ENCODE measurements around the gene VMAC.

Gene VMAC

DNA sequence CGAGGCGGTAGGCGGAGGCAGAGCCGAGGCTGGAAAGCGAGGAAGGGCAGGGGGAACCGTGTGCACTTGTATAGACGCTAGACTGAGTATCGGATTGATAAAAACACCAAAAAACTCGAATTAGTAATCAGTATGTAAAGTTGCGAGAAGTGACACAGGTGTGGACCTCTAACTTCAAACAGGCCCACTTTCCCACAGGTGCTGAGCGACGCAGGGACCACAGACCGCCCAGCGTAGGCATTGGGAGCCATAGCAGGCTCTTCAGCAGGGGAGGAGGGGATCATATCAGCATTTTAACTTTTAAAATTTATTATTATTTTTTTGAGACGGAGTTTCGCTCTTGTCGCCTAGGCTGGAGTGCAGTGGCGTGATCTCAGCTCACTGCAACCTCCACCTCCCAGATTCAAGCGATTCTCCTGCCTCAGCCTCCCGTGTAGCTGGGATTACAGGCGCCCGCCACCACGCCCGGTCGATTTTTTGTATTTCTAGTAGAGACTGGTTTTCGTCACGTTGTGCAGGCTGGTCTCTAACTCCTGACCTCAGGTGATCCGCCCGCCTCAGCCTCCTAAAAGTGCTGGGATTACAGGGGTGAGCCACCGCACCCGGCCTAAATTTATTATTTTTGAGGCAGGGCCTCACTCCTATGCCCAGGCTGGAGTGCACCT is 574 bp downstream of the VMAC start:
- no peak for DNase-seq

DNA sequence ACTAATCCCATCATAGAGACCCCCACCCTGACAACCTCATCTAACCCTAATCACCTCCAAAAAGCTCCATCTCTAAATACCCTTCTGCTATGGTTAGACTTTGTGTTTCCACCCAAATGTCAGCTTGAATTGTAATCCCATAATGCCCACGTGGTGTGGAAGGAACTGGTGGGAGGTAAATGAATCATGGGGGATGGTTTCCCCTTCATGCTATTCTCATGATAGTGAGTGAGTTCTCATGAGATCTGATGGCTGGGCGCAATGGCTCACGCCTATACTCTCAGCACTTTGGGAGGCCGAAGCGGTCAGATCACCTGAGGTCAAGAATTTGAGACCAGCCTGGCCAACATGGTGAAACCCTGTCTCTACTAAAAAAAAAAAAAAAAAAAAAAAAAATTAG is 2.6 kb downstream of the VMAC start:
- no peak for DNase-seq

DNA sequence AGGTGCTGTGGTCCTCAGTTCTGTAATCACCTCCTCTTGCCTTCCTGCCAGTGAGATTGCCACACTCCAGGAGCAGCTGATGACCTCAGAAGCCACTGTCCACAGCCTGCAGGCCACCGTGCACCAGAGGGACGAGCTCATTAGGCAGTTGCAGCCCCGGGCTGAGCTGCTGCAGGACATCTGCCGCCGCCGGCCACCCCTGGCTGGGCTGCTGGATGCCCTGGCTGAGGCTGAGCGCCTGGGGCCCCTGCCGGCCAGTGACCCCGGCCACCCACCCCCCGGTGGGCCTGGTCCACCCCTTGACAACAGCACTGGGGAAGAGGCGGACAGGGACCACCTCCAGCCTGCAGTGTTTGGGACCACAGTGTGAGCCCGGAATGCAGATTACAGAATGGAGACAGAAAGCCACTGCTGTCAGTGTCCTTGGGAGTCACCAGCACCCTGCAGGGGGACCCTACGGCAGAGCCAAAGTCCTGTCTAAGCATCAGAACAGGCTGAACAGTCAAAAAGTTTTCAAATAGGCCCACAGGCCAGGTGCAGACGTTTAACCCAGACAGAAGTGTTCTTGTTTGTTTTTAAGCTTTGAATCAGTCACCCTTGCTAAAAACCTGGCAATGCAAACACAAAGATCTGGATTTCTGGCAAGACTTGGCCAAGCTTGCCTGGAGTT is 4.2 kb downstream of the VMAC start:
- DNase-seq, result no peak

DNA sequence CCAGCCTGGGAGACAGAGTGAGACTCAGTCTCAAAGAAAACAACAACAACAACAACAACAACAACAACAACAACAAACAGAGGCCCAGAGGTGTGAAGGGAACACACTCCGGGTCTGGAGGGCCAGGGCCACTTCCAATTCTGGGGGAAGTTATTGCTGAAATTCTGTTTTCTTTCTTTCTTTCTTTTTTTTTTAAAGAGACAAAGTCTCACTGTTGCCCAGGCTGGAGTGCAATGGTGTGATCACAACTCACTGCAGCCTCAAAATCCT is 5.9 kb downstream of the VMAC start:
- DNase-seq, result no peak

DNA sequence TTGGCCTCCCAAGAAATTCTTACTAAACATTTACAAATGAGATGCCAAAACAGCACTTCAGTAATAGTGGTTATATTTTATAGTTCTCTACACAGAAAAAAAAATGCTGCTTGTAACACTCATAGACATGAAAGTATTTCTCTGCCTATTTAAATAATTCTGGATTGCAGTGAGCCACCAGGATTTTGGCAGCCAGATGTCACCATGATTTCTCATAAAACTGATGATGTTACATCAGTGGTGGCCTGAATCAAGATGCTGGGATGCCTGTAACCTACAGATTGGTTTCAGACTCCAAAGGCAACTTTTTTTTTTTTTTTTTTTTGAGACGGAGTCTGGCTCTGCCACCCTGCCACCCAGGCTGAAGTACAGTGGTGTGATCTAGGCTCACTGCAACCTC is 6.7 kb downstream of the VMAC start:
- no peak for DNase-seq

DNA sequence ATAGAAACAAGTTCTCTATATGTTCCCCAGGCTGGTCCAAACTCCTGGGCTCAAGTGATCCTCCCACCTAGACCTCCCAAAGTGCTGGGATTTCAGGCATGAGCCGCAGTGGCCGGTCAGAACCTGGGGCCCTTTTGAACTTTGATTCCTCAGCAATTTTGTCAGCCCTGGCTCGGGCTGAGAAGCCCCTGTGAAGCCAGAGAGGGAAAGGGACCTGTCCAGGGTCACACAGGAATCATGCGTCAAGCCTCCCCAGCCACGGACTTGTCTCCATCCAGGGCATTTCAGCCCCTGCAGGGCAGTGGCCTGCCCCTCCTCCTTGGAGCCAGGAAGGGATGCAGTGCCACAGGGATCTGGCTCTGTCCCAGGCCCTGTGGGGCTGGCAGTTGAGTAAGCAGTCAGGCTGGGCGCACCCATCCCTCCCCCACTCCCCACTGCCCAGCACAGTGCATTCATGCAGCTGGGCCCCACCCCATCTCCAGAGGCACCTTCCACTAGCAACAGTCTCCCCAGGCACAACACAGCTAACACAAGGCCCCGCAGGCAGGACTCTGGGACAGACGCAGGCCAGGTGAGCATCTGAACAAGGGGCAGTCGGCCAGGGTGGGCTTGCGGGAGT is 9.2 kb downstream of the VMAC start, which contains the start of gene CAPS:
Gene CAPS, plus strand, starts transcription at position 516 of the 619 bp plus-strand sequence. CDS start 153 bp downstream, outside the sequence.
- no peak for DNase-seq

DNA sequence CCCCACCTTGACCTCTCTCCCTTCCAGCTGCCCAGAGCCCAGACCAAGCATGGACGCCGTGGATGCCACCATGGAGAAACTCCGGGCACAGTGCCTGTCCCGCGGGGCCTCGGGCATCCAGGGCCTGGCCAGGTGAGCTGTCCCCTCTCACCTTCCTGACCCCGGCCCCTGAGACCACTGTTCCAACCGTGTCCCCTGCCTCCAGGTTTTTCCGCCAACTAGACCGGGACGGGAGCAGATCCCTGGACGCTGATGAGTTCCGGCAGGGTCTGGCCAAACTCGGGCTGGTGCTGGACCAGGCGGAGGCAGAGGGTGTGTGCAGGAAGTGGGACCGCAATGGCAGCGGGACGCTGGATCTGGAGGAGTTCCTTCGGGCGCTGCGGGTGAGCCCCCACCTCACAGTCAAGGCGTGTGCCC is 9.7 kb downstream of the VMAC start:
- DNase-seq, result no peak

DNA sequence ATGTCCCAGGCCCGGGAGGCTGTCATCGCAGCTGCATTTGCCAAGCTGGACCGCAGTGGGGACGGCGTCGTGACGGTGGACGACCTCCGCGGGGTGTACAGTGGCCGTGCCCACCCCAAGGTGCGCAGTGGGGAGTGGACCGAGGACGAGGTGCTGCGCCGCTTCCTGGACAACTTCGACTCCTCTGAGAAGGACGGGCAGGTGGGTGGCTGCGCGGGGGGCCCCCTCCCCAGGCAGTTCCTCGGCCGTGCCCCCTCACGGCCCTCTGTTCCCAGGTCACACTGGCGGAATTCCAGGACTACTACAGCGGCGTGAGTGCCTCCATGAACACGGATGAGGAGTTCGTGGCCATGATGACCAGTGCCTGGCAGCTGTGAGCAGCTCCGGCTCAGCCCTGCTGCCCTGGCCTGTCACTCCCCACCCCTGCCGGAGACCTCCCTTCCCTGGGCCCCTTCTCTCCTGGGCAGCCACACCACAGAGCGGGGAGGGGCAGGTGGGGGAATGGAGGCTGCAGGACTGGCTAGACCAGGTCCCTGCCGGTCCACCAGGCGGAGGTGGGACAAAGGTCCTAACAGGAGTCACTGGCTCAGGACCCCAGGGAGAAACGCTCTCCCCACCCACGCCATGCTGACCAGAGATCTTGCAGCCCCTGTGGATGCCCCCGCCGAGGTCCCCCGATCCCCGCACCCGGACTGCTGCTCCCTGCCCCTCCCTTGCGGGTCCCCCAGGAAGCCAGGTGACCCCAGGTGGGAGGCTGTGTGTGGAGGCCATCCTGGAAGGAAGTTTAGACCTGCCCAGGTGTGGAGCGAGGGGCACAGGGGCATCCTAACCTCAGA is 10.5 kb downstream of the VMAC start:
- no peak for DNase-seq

DNA sequence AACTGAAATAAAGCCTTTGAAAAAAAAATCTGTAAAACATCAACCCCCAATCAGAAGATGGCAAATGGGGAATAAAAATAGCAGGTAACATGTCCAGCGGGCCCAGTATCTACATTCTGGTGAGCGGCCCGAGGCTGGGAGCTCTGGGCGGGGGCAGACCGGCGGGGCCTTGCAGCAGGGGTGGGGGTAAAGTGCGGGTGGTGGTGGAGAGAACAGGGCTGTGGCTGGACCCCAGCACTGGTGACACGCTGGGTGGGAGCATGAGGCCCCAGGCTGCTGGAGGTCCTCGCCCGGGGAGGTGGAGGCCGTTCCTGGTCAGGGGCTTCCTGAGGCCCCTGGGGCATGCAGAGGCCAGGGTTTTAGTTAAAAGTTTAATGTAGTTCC is 11.1 kb downstream of the VMAC start:
- DNase-seq, result no peak

DNA sequence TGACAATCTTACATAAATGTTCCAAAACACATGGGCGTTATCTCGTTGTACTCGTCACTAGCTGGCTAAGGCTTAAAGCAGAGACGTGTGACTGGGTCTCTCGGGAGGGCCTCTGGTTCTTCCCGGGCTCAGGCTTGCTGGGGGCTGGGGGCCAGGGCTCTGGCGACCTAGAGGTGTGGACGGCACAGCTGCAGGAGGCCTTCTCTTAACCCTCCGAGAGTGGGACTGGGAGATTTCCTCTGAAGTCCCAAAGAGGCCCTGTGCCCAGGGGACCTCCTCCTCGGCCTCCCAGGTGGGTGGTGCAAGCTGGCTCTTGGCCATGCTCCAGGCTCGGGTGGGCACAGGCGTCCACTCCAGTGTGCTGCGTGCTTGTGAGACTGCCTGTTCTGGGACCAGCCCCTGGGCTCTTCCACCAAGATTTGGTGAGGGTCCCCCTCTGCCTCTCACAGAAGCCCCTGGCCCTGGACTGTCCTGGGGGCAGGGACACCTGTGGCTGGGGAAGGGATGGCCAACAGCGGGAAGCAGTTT is 11.6 kb downstream of the VMAC start:
- DNase-seq, result no peak

DNA sequence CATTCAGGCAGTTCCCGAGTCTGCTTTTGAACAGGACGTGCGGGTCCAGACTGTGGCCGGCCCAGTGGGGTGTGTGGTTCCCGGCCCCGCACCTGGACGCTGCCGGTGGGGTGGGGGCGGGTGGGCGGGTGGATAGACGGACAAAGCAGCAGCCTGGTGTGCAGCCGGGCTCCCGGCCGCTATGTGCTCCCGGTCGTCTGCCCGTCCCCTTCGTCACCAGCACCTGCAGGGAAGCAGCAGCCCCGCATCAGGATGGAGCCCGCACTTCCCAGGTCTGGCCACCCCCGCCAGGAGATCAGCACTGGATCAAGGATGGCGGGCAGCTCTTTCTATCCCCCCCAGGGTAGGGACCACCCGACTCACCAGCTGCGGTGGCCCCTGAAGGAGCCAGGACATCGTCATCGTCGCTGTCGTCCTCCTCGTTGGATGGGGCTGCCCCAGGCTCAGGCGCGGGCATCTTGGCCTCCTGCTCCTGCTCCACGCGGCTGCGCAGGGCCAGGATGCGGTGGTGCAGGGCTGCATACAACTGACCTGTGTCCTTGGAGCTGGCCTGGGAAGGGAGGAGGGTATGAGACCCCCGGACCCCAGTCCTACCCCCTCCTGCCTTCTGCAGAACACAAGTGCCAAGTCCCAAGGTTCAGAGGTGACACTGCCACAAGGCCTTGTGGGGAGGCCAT is 12.9 kb downstream of the VMAC start:
- no peak for DNase-seq

DNA sequence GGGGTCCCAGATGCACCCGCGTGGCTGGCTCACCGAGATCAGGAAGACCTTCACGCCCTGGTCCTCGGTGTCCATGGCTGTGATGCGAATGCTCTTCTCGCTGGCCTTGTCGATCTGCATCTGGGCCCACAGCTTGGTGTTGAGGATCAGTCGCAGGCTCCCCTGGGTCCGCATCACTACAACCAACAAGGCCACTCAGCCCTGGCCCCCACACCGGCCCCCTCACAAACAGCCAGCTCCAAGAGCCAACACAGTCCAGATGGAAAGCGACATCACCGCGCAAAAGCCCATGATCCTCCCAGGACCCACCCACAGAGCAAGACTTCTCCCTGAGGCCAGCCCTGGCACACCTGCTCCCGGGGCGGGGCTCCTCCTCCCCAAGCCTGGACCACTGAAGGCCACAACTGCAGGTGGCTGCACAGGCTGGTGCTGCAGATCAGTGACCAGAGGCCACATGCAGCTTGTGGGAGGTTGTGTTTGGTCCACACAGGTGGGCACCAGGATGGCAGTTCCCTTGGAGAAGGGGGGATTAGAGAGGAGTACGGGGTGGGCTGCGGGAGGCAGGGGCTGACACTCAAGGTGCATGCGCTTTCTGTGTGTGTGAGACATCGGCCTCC is 13.9 kb downstream of the VMAC start:
- no peak for DNase-seq

DNA sequence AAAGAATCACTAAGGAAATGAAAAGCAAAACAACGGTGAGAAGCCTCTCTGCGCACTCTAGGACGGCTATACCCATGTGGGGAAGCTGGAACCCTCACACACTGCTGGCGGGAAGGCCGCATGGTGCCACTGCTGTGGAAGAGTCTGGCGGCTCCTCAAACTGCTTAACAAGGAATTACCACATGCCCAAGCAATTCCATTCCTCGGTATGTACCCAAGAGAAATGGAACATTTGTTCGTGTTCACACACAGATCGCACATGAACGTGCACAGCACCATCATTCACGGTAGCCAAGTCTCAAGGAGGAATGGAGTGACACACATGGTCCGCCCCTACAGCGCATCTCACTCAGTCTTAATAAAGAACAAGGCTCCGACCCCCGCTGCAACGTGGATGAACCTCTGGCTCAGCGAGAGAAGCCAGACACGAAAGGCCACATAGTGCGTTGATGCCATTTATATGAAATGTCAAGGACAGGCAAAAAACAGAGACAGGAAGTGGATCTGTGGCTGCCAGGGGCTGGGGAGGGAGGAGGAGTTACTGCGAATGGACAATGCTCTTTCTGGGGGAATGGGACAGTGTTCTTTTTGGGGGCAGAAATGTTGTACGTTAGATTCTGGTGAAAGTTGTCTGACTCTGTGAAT is 17.0 kb downstream of the VMAC start:
- DNase-seq, result no peak

DNA sequence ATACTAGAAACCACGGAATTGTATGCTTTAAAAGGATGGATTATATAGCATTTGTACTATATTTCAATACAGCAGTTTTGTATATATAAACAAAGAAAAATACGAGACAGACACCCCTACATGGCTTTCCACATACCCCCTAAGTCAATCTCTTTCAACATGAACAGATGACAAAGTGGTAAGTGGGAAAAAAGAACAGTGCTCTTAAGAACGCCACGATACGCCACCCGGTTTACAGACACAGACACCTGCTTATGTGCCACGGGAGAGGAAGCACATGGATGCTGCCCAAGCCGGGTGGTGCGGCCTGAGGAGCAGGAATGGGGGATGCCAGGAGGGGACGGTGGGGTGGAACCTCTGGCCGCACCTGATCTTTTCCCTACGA is 17.5 kb downstream of the VMAC start:
- no peak for DNase-seq

DNA sequence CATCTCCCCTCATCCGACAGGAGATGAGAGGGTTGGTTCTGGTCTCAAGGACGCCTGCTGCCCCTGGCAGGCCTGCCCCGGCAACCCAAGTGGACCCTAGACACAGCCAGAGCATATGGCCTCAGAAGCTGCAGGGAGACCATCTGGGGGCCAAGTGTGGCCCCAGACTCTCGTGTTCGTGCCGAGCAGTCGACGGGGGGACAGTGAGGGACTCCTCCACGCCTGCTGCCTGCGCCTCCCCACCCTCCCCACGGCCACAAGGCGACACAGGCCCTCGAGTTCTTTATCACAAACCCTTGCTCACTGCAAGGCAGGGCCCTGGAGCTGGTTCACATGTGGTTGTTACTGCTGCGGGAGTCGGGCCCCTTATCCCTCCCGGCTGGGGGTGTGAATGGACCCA is 18.7 kb downstream of the VMAC start:
- DNase-seq, result no peak

DNA sequence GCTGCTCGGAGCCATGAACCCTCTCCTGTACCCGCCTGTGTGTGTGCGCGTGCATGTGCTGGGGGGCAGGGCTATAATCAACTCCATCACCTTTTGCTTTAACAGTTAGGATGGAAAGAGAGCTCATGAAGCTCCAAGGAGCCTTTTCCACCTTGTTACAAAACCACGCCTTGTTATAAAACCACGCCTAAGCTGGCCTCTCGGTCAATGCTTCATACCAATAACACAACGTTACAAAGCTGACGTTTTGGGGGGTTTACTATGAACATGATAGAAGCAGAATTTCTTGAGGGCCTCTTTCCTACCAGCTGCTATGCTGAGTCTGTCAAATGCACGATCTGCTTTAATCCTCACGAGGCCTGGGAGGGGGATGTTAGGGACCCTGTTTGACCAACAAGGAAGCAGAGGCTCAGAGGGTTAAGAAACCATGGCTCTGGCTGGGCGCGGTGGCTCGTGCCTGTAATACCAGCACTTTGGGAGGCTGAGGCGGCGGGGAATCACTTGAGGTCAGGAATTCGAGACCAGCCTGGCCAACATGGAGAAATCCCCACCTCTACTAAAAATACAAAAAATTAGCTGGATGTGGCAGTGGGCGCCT is 21.3 kb downstream of the VMAC start:
- no peak for DNase-seq

DNA sequence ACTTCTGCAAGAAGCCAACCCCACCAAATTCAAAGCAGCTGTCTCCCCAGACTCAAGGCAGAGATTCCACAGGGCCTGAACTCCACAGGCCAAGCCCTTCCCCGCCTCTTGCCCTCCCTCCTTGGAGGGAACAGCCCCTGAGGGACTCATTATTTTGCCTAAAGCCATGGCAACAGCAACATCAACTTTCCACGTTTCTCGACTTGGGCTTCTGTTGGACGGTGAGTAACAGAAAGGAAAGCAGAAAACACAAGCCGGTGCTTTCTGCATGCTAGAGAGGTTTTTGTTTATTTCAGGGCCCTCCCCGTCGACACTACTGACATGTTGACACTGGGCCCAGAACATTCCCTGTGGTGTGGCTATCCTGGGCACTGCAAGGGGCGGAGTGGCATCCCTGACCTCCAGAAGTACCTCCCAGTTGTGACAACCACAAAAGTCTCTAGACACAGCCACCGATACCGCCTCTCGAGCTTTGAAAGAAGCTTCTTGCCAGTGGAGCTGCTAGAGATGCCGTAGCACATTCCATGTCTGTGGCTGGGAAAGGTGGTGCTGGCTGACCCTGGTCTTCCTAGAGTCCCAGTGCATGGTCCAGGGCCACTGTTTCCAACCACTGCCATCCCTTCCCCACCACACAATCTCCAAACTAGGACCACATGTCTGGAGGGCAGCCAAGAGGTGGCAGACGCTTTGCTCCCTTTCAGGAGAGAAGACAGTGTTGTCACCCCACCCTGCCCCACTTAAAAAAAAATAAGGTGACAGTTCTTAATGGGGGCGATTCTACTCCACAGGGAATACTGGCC is 22.2 kb downstream of the VMAC start:
- no peak for DNase-seq

DNA sequence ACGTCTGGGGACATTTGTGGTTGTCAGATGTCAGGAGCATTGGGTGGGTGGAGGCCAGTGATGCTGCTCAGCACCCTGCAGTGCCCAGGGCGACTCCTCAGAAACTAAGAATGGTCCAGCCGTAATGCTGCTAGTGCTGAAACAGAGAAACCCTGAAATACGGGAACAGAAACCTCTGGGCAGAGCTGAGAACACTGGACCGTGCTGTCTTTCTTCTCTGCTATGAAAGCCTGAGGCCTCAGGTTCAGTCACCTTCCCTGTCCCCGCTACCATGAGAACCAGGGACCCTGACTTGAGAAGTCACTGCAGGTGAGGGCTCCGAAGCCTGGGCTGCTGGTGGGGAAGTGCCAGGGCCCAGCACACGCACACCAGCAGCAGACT is 22.8 kb downstream of the VMAC start:
- DNase-seq, result no peak

DNA sequence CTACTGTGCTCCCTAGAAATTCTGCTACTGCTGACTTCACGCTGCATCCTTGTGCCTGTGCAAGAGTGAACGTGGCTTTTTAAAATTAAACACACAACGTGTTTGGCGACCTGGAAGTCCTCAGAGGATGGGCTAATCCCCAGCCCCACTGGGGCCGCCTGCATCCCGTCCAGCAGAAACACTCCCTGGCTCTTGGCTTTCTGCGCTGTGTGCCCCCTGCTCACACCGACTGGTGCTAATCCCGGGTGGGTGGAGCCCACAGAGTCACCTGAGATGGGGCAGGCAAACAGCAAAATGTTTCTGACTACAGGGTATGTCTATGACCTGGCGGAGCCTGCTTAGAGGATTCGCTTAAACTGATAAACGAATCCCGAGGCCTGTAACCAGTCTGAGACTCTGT is 24.5 kb downstream of the VMAC start:
- DNase-seq, result no peak

DNA sequence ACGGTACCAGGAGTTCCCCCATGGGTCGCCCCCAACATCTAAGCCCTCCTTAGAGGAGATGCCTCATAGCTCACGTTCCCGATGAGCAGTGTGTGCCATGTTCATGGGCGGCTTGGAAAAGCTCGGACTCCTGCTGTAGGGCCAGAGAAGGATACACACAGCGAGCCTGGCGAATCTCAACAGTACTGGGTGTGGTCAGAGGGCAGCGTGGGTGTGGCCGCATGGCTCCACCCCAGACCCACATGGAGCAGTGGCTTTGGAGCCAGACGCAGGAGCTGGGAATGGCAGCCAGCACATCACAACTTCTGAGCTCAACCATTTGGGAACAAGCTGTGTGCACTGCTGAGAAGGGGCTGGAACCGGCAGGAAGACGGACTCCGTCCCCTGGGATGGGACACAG is 25.0 kb downstream of the VMAC start:
- DNase-seq, result no peak

DNA sequence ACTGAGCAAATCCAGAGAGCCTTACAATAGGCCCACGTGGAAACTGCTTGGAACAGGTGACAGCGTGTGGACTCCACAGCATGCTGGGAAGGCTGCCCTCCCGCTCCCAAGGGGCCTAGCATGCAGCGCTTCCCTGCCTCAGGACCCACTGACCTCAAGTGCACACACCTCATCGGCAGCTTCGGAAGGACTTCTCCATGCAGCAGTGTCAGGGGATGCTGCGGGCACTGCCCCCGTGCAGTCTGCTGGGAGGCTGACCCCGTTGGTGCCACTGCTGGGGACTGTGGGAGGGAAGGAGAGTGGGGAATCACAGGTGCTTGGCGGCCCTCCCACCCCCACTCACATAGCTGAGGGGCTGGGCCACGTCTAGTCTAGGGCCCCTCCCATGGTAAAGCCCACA is 26.6 kb downstream of the VMAC start:
- DNase-seq, result no peak

Measured in activated gamma-delta T cell (primary cell).